Measurements from ENCODE around the gene CFAP99.

The CFAP99 gene

GRCh38 chr4:2468456-2469191 lies 49.9 kb downstream of the CFAP99 start, which contains the start of gene RNF4:
Gene RNF4 (plus strand): TSS chr4:2469106. CDS start chr4:2490494, 21,388 bp downstream.
- peak within 1 kb of the TSS; percentile 91 for H3K4me3 ChIP-seq (ENCODE audit: low read length)
- TF ChIP-seq CTCF (conservative IDR thresholded peaks at IDR 0.05; ENCODE audit: low read depth, low read length), result no peak
- DNase-seq (ENCODE audit: low read depth), result peak; percentile 87

GRCh38 chr4:2469192-2469984 lies 50.6 kb downstream of the CFAP99 start:
- peak overlapping the region; percentile 91 for H3K4me3 ChIP-seq (ENCODE audit: low read length)
- TF ChIP-seq CTCF (conservative IDR thresholded peaks at IDR 0.05; ENCODE audit: low read depth, low read length), result no peak
- no peak for DNase-seq (ENCODE audit: low read depth)

- peak overlapping the region; percentile 91 for H3K4me3 ChIP-seq (ENCODE audit: low read length)
- no peak for DNase-seq (ENCODE audit: low read depth)
- TF ChIP-seq CTCF (conservative IDR thresholded peaks at IDR 0.05; ENCODE audit: low read depth, low read length), result no peak
These were observed 52.0 kb downstream of the CFAP99 start for GRCh38 chr4:2470791-2471190.

GRCh38 chr4:2472187-2472586 lies 53.4 kb downstream of the CFAP99 start:
- no peak overlapping the region for H3K4me3 ChIP-seq (ENCODE audit: low read length)
- no peak for TF ChIP-seq CTCF (conservative IDR thresholded peaks at IDR 0.05; ENCODE audit: low read depth, low read length)
- no peak for DNase-seq (ENCODE audit: low read depth)

GRCh38 chr4:2478229-2478628 lies 59.5 kb downstream of the CFAP99 start:
- TF ChIP-seq CTCF (conservative IDR thresholded peaks at IDR 0.05; ENCODE audit: low read depth, low read length), result no peak
- H3K4me3 ChIP-seq (ENCODE audit: low read length), result no peak overlapping the region
- DNase-seq (ENCODE audit: low read depth), result no peak

GRCh38 chr4:2480649-2481048 lies 61.9 kb downstream of the CFAP99 start:
- no peak for DNase-seq (ENCODE audit: low read depth)
- TF ChIP-seq CTCF (conservative IDR thresholded peaks at IDR 0.05; ENCODE audit: low read depth, low read length), result no peak
- H3K4me3 ChIP-seq (ENCODE audit: low read length), result no peak overlapping the region
